ENCODE results near the gene LOXL3. TPM values are rescaled to one million over a fixed set of nuclear protein-coding genes. Genes with fewer than 3 reads are reported as not detected.

The LOXL3 gene
- polyA plus RNA-seq, 1 of the 3 experiments (the other 2 are of a cell fraction), result 47.9 TPM

- Histone ChIP-seq H3K27me3 (ENCODE audit: insufficient read depth) (no peaks in the 10 kb centered on the region), H3K27ac (ENCODE audit: low read depth in 2 of 2, low read length in 1 of 2) (peak overlapping the region; percentile 17 to 29; a peak in 2 of 4 replicates), H3K4me1 (ENCODE audit: control insufficient read depth in 1 of 2, insufficient read depth in 2 of 2, low read depth in 1 of 2, low read length in 1 of 2) (peaks cover 7 to 20% of the 10 kb centered on the region in 2 experiments), H3K9me3 (no peaks in the 10 kb centered on the region), H3K9me2 (no peaks in the 10 kb centered on the region), H3K36me3 (replicated peaks in 1 of 2; ENCODE audit: control insufficient read depth in 1 of 2, insufficient read depth in 2 of 2, low read length in 1 of 2) (no peaks in the 10 kb centered on the region), H2AFZ (ENCODE audit: low read depth) (peak overlapping the region; percentile 20; the same call in 1 of the 2 replicates), H3K4me2 (no peak overlapping the region), H3K79me2 (ENCODE audit: insufficient read depth) (no peaks in the 10 kb centered on the region), H3F3A (replicated peaks; ENCODE audit: insufficient read depth) (peaks cover 36% of the 10 kb centered on the region), H3K9ac (no peak overlapping the region), H3K4me3 (ENCODE audit: low read depth in 2 of 2, low read length in 1 of 2) (no peak overlapping the region), H4K20me1 (ENCODE audit: insufficient read depth) (no peaks in the 10 kb centered on the region)
- no peak for DNase-seq
- POLR2A ChIA-PET, result interaction anchor here (0.5 kb wide), 1 partner anchor 105 kb away, joined by 3 read pairs; the partner anchor contains the start of gene MRPL53
- CTCF ChIA-PET, result interaction anchor here (1.1 to 7.3 kb wide), 5 partner anchors 11 to 754 kb away, joined by 3 to 75 read pairs (median 6); no protein-coding TSS in a partner anchor
- no peak for TF ChIP-seq ZBTB33 (IDR thresholded peaks at IDR 0.05; ENCODE audit: borderline replicate concordance, low read depth)
- no peak for TF ChIP-seq TAF1 (IDR thresholded peaks at IDR 0.05; ENCODE audit: borderline replicate concordance, low read depth, low read length)
- TF ChIP-seq RXRA (IDR thresholded peaks at IDR 0.05; ENCODE audit: borderline replicate concordance, low read depth), result no peak
- peak; percentile 16; the same call in 1 of the 2 replicates for TF ChIP-seq TCF12 (IDR thresholded peaks at IDR 0.05)
- no peak for TF ChIP-seq MEF2A (IDR thresholded peaks at IDR 0.05; ENCODE audit: borderline replicate concordance, low read depth)
- TF ChIP-seq MXI1 (IDR thresholded peaks at IDR 0.05; ENCODE audit: low read depth, low read length), result no peak
- TF ChIP-seq GABPA (IDR thresholded peaks at IDR 0.05; ENCODE audit: low read depth), result peak; percentile 64
- 47% methylated on average over 2 of the region's 2 CpGs for WGBS (ENCODE audit: low lambda C conversion rate)
Measured at GRCh38 chr2:74577448-74577847, 23.7 kb upstream of the LOXL3 start.

- no peaks in the 10 kb centered on the region for H3K9me3 ChIP-seq
- H3K79me2 ChIP-seq (ENCODE audit: insufficient read depth), result no peaks in the 10 kb centered on the region
- H3K27me3 ChIP-seq (ENCODE audit: insufficient read depth), result no peaks in the 10 kb centered on the region
- peak overlapping the region; percentile 29 to 44; a peak in 2 of 4 replicates for H3K27ac ChIP-seq (ENCODE audit: low read depth in 2 of 2, low read length in 1 of 2)
- peaks cover 7 to 20% of the 10 kb centered on the region in 2 experiments for H3K4me1 ChIP-seq (ENCODE audit: control insufficient read depth in 1 of 2, insufficient read depth in 2 of 2, low read depth in 1 of 2, low read length in 1 of 2)
- WGBS (ENCODE audit: low lambda C conversion rate), result 48% methylated on average over 1 of the region's 1 CpG
- no peaks in the 10 kb centered on the region for H3K36me3 ChIP-seq (replicated peaks in 1 of 2; ENCODE audit: control insufficient read depth in 1 of 2, insufficient read depth in 2 of 2, low read length in 1 of 2)
- no peak overlapping the region for H3K4me3 ChIP-seq (ENCODE audit: low read depth in 2 of 2, low read length in 1 of 2)
- CTCF ChIA-PET, result interaction anchor here (0.9 to 7.3 kb wide), 6 partner anchors 10 to 753 kb away, joined by 3 to 75 read pairs (median 4); no protein-coding TSS in a partner anchor
- no peaks in the 10 kb centered on the region for H4K20me1 ChIP-seq (ENCODE audit: insufficient read depth)
- H2AFZ ChIP-seq (ENCODE audit: low read depth), result no peak overlapping the region
- no peak for DNase-seq
- POLR2A ChIA-PET, result interaction anchor here (0.5 kb wide), 1 partner anchor 104 kb away, joined by 3 read pairs; the partner anchor contains the start of gene MRPL53
- no peak overlapping the region for H3K4me2 ChIP-seq
- H3K9ac ChIP-seq, result no peak overlapping the region
- H3F3A ChIP-seq (replicated peaks; ENCODE audit: insufficient read depth), result peaks cover 38% of the 10 kb centered on the region
- TF ChIP-seq TCF12 (IDR thresholded peaks at IDR 0.05) (peak; percentile 23; the same call in 1 of the 2 replicates), TAF1 (IDR thresholded peaks at IDR 0.05; ENCODE audit: borderline replicate concordance, low read depth, low read length) (no peak), NFIC (IDR thresholded peaks at IDR 0.05; ENCODE audit: borderline replicate concordance) (peak; percentile 58), SMC3 (IDR thresholded peaks at IDR 0.05; ENCODE audit: low read depth, low read length) (no peak)
- no peaks in the 10 kb centered on the region for H3K9me2 ChIP-seq
Measured at GRCh38 chr2:74576863-74577229, 23.1 kb upstream of the LOXL3 start.
